Natural killer cell (primary cell): Measurements from ENCODE around the gene RYR2. TPM values are rescaled to one million over a fixed set of nuclear protein-coding genes. Genes with fewer than 3 reads are reported as not detected.

Experiments used
- ATAC-seq, 3 donors: fragments of 150-1000 bp in 2 of 3; fragments of 200-7000 bp in 1 of 3; cut with Tn5 transposase; 1 replicate in 1 of 3; 2 replicates in 2 of 3; pipeline ENCODE4 v1.10.0; 2021; ENCODE audit warnings: mild to moderate bottlenecking in 2 of 3, moderate library complexity in 2 of 3
- DNase-seq, 2 donors: peaks; one replicate each; pipeline versions ENCODE4 v3.0.0 to v3.0.0-alpha.2; 2013 to 2021; ENCODE audit warnings: mixed read lengths in 1 of 2
- H3K27ac ChIP-seq: one replicate; pipeline ENCODE4 v1.5.1; 2013; ENCODE audit warnings: mild to moderate bottlenecking, low read length
- H3K27me3 ChIP-seq: one replicate; pipeline ENCODE4 v1.6.1; 2013; ENCODE audit warnings: low read length; ENCODE audit not compliant: control insufficient read depth, insufficient read depth
- H3K36me3 ChIP-seq: one replicate; pipeline ENCODE4 v1.6.1; 2013; ENCODE audit warnings: low read length; ENCODE audit not compliant: control insufficient read depth, insufficient read depth
- H3K4me1 ChIP-seq: one replicate; pipeline ENCODE4 v1.6.1; 2013; ENCODE audit warnings: low read length; ENCODE audit not compliant: control insufficient read depth, insufficient read depth
- H3K4me3 ChIP-seq: one replicate; pipeline ENCODE4 v1.5.1; 2013; ENCODE audit warnings: low read length
- H3K9me3 ChIP-seq: one replicate; pipeline ENCODE4 v1.6.1; 2013; ENCODE audit warnings: low read length; ENCODE audit not compliant: control insufficient read depth, insufficient read depth
- H3K27ac Mint-ChIP-seq, 2 donors: one replicate each; pipeline ENCODE4 v1.8.0; 2022; ENCODE audit warnings: mild to moderate bottlenecking in 2 of 2, mixed read lengths in 2 of 2, moderate library complexity in 1 of 2
- H3K27me3 Mint-ChIP-seq, 2 donors: one replicate each; pipeline ENCODE4 v1.8.0; 2022; ENCODE audit warnings: low read depth in 2 of 2, mixed read lengths in 2 of 2
- H3K36me3 Mint-ChIP-seq: one replicate; pipeline ENCODE4 v1.8.0; 2022; ENCODE audit warnings: mixed read lengths
- H3K4me1 Mint-ChIP-seq, 2 donors: one replicate each; pipeline ENCODE4 v1.8.0; 2022; ENCODE audit warnings: mixed read lengths in 2 of 2
- H3K4me3 Mint-ChIP-seq: one replicate; pipeline ENCODE4 v1.8.0; 2022; ENCODE audit warnings: mild to moderate bottlenecking, moderate library complexity, mixed read lengths
- H3K9me3 Mint-ChIP-seq, 2 donors: one replicate each; pipeline ENCODE4 v1.8.0; 2022; ENCODE audit warnings: mixed read lengths in 2 of 2
- WGBS: methylation state at CpG from one replicate; pipeline ENCODE4 v1.1.7; 2013; ENCODE audit warnings: missing lambda C conversion rate; ENCODE audit not compliant: insufficient coverage; 5-methylcytosine and 5-hydroxymethylcytosine counted together
- intact Hi-C: fragments of 100-400 bp; cut with micrococcal nuclease; formaldehyde crosslinking; loops from one replicate; pipeline ENCODE4 v1.14.2; 2022
- total RNA-seq, 4 donors: library from RNA; stranded (reverse); fragments of 120-200 nt in 1 of 4; gene quantifications; one replicate each; pipeline versions ENCODE4 v1.2.3 to v1.2.4, GENCODE V29; 2013 to 2022
- TF ChIP-seq, protein P1 (sequence below): fragments of 200-600 bp; IDR thresholded peaks from one replicate; pipeline ENCODE4 v1.8.0; 2022; ENCODE audit warnings: antibody characterized with exemption

The RYR2 gene
- total RNA-seq, 3 donors from 2014 or later (not counting 1 experiment from before 2014, with no cell fraction given): 0.13 to 1.2 (median 0.38) TPM

- intact Hi-C loops: no loop called here
- Mint-ChIP-seq H3K27ac (no peak overlapping the region), H3K27me3 (no peaks in the 10 kb centered on the region), H3K9me3 (peaks cover 3 to 9% of the 10 kb centered on the region in 2 donors), H3K36me3 (no peaks in the 10 kb centered on the region), H3K4me3 (no peak overlapping the region), H3K4me1 (no peaks in the 10 kb centered on the region)
- no peaks in the 10 kb centered on the region for H3K4me1 ChIP-seq
- TF ChIP-seq, protein P1, sequence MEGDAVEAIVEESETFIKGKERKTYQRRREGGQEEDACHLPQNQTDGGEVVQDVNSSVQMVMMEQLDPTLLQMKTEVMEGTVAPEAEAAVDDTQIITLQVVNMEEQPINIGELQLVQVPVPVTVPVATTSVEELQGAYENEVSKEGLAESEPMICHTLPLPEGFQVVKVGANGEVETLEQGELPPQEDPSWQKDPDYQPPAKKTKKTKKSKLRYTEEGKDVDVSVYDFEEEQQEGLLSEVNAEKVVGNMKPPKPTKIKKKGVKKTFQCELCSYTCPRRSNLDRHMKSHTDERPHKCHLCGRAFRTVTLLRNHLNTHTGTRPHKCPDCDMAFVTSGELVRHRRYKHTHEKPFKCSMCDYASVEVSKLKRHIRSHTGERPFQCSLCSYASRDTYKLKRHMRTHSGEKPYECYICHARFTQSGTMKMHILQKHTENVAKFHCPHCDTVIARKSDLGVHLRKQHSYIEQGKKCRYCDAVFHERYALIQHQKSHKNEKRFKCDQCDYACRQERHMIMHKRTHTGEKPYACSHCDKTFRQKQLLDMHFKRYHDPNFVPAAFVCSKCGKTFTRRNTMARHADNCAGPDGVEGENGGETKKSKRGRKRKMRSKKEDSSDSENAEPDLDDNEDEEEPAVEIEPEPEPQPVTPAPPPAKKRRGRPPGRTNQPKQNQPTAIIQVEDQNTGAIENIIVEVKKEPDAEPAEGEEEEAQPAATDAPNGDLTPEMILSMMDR: no peak
- H3K27ac ChIP-seq: no peak overlapping the region
- no peaks in the 10 kb centered on the region for H3K36me3 ChIP-seq
- DNase-seq: no peak
- H3K9me3 ChIP-seq: no peaks in the 10 kb centered on the region
- H3K4me3 ChIP-seq: no peak overlapping the region
- ATAC-seq: no peak
- no peaks in the 10 kb centered on the region for H3K27me3 ChIP-seq
- 100% methylated on average over 1 of the region's 3 CpGs for WGBS
Measured at GRCh38 chr1:237444120-237444790, 402.3 kb downstream of the RYR2 start.

DNA sequence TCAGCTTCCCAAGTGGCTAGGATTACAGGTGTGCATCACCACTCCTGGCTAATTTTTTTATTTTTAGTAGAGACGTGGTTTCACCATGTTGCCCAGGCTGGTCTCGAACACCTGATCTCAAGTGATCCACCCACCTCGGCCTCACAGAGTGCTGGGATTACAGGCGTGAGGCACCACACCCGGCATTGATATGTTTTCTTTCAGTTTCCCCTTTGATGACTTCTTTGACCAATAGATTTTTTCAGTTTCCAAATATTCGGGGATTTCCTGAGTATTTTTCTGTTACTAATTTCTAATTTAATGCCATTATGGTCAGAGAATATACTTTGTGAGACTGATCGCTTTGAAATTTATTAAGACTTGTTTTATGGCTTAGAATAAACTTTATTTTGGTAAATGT, 406.1 kb downstream of the RYR2 start:
- 76% methylated on average over 7 of the region's 7 CpGs for WGBS
- Histone ChIP-seq H3K9me3 (no peaks in the 10 kb centered on the region), H3K36me3 (no peaks in the 10 kb centered on the region), H3K27ac (no peak overlapping the region), H3K27me3 (no peaks in the 10 kb centered on the region), H3K4me3 (no peak overlapping the region), H3K4me1 (no peaks in the 10 kb centered on the region)
- Mint-ChIP-seq H3K27me3 (no peaks in the 10 kb centered on the region), H3K9me3 (peaks cover 1 to 10% of the 10 kb centered on the region in 2 donors), H3K4me3 (no peak overlapping the region), H3K27ac (no peak overlapping the region), H3K4me1 (no peaks in the 10 kb centered on the region), H3K36me3 (no peaks in the 10 kb centered on the region)
- TF ChIP-seq, protein P1: no peak
- no peak for ATAC-seq
- intact Hi-C loops: no loop called here
- DNase-seq: no peak

GRCh38 chr1:237457573-237457972, 415.6 kb downstream of the RYR2 start:
- TF ChIP-seq, protein P1: no peak
- no peaks in the 10 kb centered on the region for H3K27me3 Mint-ChIP-seq
- no peak overlapping the region for H3K27ac ChIP-seq
- no peak overlapping the region for H3K27ac Mint-ChIP-seq
- peaks cover 3 to 9% of the 10 kb centered on the region in 2 donors for H3K9me3 Mint-ChIP-seq
- no peaks in the 10 kb centered on the region for H3K36me3 ChIP-seq
- peaks cover 2% of the 10 kb centered on the region for H3K9me3 ChIP-seq
- H3K27me3 ChIP-seq: no peaks in the 10 kb centered on the region
- no peaks in the 10 kb centered on the region for H3K36me3 Mint-ChIP-seq
- WGBS: 76% methylated on average over 3 of the region's 3 CpGs
- H3K4me1 Mint-ChIP-seq: no peaks in the 10 kb centered on the region
- no peak for ATAC-seq
- H3K4me1 ChIP-seq: no peaks in the 10 kb centered on the region
- intact Hi-C loops: no loop called here
- DNase-seq: no peak
- H3K4me3 Mint-ChIP-seq: no peak overlapping the region
- H3K4me3 ChIP-seq: no peak overlapping the region

DNA sequence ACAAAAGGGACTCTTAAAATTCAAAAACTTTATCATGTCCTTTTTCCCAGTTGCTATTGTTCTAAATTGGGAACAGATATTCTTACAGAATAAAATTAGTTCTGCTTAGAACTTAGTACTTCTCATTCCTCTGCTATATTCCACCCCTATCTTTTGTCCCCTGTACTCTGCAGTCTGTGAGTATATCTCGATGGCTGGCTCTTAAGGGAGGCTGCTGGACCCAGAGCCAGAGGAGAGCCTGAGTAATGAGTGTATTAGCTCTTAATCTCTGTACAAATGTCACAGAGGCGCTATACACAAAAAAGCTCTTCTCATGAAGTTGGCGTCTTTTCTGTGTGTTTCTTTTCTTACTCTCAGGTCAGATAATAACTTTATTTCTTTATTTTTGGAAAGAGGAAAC, 425.3 kb downstream of the RYR2 start:
- Mint-ChIP-seq H3K4me3 (no peak overlapping the region), H3K36me3 (no peaks in the 10 kb centered on the region), H3K27me3 (no peaks in the 10 kb centered on the region), H3K27ac (no peak overlapping the region), H3K9me3 (peaks cover 5 to 9% of the 10 kb centered on the region in 2 donors), H3K4me1 (no peaks in the 10 kb centered on the region)
- H3K27ac ChIP-seq: no peak overlapping the region
- no peak for ATAC-seq
- no peak for DNase-seq
- TF ChIP-seq, protein P1: no peak
- H3K36me3 ChIP-seq: no peaks in the 10 kb centered on the region
- no peaks in the 10 kb centered on the region for H3K9me3 ChIP-seq
- H3K4me3 ChIP-seq: no peak overlapping the region
- WGBS: 93% methylated on average over 2 of the region's 3 CpGs
- H3K27me3 ChIP-seq: no peaks in the 10 kb centered on the region
- intact Hi-C loops: no loop called here
- H3K4me1 ChIP-seq: no peaks in the 10 kb centered on the region
